Bronchial epithelial cell (primary cell): ENCODE measurements around the gene ANO4. TPM values are rescaled to one million over a fixed set of nuclear protein-coding genes. Genes with fewer than 3 reads are reported as not detected.

Experiments used
- DNase-seq: peaks from one replicate; pipeline ENCODE4 v3.0.0-alpha.2; 2010; ENCODE audit warnings: low read depth
- FAIRE-seq: peaks from 2 replicates; lab custom pipeline; 2011; peaks lifted over from hg19 to GRCh38; lab: Jason Lieb, UNC
- H3K27me3 ChIP-seq: 2 replicates; pipeline ENCODE4 v1.5.1; 2011; ENCODE audit warnings: low read length; ENCODE audit not compliant: control insufficient read depth, insufficient read depth
- H3K36me3 ChIP-seq: 2 replicates; pipeline ENCODE4 v1.5.1; 2011; ENCODE audit warnings: low read length; ENCODE audit not compliant: control insufficient read depth, insufficient read depth
- H3K4me3 ChIP-seq: 2 replicates; pipeline ENCODE4 v1.5.1; 2011; ENCODE audit warnings: mild to moderate bottlenecking, low read depth, low read length, control low read depth
- CTCF ChIP-seq: IDR thresholded peaks from 2 replicates; pipeline ENCODE4 v1.5.1; 2011; ENCODE audit warnings: mild to moderate bottlenecking, moderate library complexity, low read length, control low read depth, inconsistent platforms; ENCODE audit not compliant: insufficient read depth, severe bottlenecking
- total RNA-seq: library from RNA; depleted of rRNA; stranded (reverse); fragments of >200 nt; gene quantifications from 2 replicates; pipeline ENCODE4 v1.2.1, GENCODE V29; 2014

ANO4 gene
- total RNA-seq, 1 donor from 2014 or later = 2.4 TPM

GRCh38 chr12:100993916-100994450, 199.4 kb downstream of the ANO4 start:
- TF ChIP-seq CTCF = no peak
- Histone ChIP-seq H3K36me3 (no peaks in the 10 kb centered on the region), H3K4me3 (no peak overlapping the region), H3K27me3 (no peaks in the 10 kb centered on the region)
- DNase-seq (no peak), FAIRE-seq (no peak)

- Histone ChIP-seq H3K4me3 (no peak overlapping the region), H3K27me3 (no peaks in the 10 kb centered on the region), H3K36me3 (no peaks in the 10 kb centered on the region)
- no peak for TF ChIP-seq CTCF
- DNase-seq = peak; percentile 65
- no peak for FAIRE-seq
These were observed 200.6 kb downstream of the ANO4 start for GRCh38 chr12:100995201-100995600.

- no peaks in the 10 kb centered on the region for H3K36me3 ChIP-seq
- H3K27me3 ChIP-seq = no peaks in the 10 kb centered on the region
- DNase-seq (no peak), FAIRE-seq (no peak)
- no peak overlapping the region for H3K4me3 ChIP-seq
- TF ChIP-seq CTCF = no peak
These were observed 201.2 kb downstream of the ANO4 start for GRCh38 chr12:100995771-100996170.

GRCh38 chr12:101001669-101002068, 207.1 kb downstream of the ANO4 start:
- peak; percentile 80 for FAIRE-seq
- TF ChIP-seq CTCF = no peak
- Histone ChIP-seq H3K36me3 (no peaks in the 10 kb centered on the region), H3K4me3 (no peak overlapping the region), H3K27me3 (no peaks in the 10 kb centered on the region)
- peak; percentile 71 for DNase-seq

GRCh38 chr12:101002696-101003419, 208.3 kb downstream of the ANO4 start:
- no peaks in the 10 kb centered on the region for H3K36me3 ChIP-seq
- H3K27me3 ChIP-seq = no peaks in the 10 kb centered on the region
- DNase-seq (no peak), FAIRE-seq (no peak)
- no peak for TF ChIP-seq CTCF
- H3K4me3 ChIP-seq = no peak overlapping the region

GRCh38 chr12:101004898-101005297, 210.3 kb downstream of the ANO4 start:
- no peak for TF ChIP-seq CTCF
- Histone ChIP-seq H3K27me3 (no peaks in the 10 kb centered on the region), H3K4me3 (no peak overlapping the region), H3K36me3 (no peaks in the 10 kb centered on the region)
- DNase-seq (no peak), FAIRE-seq (no peak)
